ENCODE data around the gene OR2T8.

Gene OR2T8, protein sequence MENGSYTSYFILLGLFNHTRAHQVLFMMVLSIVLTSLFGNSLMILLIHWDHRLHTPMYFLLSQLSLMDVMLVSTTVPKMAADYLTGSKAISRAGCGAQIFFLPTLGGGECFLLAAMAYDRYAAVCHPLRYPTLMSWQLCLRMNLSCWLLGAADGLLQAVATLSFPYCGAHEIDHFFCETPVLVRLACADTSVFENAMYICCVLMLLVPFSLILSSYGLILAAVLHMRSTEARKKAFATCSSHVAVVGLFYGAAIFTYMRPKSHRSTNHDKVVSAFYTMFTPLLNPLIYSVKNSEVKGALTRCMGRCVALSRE

DNA sequence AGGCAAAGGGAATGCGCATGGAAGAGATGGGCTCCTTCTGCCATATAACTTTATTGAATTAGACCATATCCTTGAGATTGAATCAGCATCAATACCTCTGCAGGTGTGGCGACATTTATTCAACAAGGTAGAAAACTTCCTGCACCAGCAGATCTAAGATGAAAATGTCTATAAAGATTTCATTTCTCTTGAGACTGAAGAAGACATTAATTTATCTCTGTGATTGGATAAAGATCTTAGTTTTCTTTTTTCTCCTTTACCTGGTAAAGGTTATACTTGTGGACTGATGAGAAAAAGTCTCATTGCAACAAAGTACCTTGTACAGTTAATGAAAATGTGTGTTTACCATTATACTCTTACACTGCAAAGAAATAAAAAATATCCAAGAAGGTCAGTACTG, at the start of gene OR2T8:
Gene OR2T8, plus strand, starts transcription at position 301 of the 400 bp plus-strand sequence. CDS start 766 bp downstream, outside the sequence.
- H3K27ac Mint-ChIP-seq = no peak within 1 kb of the TSS
- H3K4me1 Mint-ChIP-seq = no peaks in the 10 kb centered on the region
- H3K9me3 Mint-ChIP-seq = no peaks in the 10 kb centered on the region
- ATAC-seq = no peak
- no peaks in the 10 kb centered on the region for H3K36me3 Mint-ChIP-seq
- H3K27me3 Mint-ChIP-seq = no peaks in the 10 kb centered on the region
- no peak within 1 kb of the TSS for H3K4me3 Mint-ChIP-seq

- Mint-ChIP-seq H3K27ac (no peak overlapping the region), H3K27me3 (peaks cover 9% of the 10 kb centered on the region), H3K36me3 (no peaks in the 10 kb centered on the region), H3K4me1 (no peaks in the 10 kb centered on the region), H3K4me3 (no peak overlapping the region), H3K9me3 (no peaks in the 10 kb centered on the region)
- no peak for ATAC-seq
Observed at GRCh38 chr1:247883346-247883745, 36.7 kb upstream of the OR2T8 start.

GRCh38 chr1:247884797-247885413, 35.1 kb upstream of the OR2T8 start:
- Mint-ChIP-seq H3K4me1 (no peaks in the 10 kb centered on the region), H3K4me3 (no peak overlapping the region), H3K9me3 (no peaks in the 10 kb centered on the region), H3K27me3 (peaks cover 2% of the 10 kb centered on the region), H3K36me3 (no peaks in the 10 kb centered on the region), H3K27ac (no peak overlapping the region)
- ATAC-seq = no peak

DNA sequence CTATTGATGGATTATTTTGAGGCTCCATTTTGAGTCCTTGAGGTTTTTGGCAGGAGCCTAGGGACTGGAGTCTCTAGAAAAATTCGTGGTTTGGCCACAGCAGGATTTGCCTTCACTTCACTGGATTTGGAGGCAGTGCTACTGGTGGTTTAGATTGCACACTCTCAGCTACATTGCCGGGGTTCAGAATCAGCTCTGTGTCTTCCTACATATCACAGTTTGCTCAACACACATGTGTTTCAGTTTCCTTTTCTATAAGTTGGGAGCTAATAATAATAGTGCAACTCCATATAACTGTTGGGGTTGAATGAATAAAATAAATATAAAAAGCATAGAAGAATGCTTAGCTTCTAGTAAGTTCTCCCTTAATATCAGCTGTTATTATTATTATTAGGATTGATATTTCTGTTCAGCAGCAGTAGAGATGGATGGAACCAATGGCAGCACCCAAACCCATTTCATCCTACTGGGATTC, 24.9 kb upstream of the OR2T8 start, which contains the start of gene OR2W3:
Gene OR2W3, plus strand, starts transcription at position 425 of the 475 bp plus-strand sequence. Its CDS starts 0 bp downstream, at position 425.
- Mint-ChIP-seq H3K36me3 (peaks cover 4% of the 10 kb centered on the region), H3K27me3 (no peaks in the 10 kb centered on the region), H3K9me3 (peaks cover 7% of the 10 kb centered on the region), H3K4me3 (no peak within 1 kb of the TSS), H3K4me1 (no peaks in the 10 kb centered on the region), H3K27ac (no peak within 1 kb of the TSS)
- no peak for ATAC-seq

DNA sequence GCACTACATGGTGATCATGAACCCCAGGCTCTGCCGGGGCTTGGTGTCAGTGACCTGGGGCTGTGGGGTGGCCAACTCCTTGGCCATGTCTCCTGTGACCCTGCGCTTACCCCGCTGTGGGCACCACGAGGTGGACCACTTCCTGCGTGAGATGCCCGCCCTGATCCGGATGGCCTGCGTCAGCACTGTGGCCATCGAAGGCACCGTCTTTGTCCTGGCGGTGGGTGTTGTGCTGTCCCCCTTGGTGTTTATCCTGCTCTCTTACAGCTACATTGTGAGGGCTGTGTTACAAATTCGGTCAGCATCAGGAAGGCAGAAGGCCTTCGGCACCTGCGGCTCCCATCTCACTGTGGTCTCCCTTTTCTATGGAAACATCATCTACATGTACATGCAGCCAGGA, 24.1 kb upstream of the OR2T8 start:
- peaks cover 7% of the 10 kb centered on the region for H3K9me3 Mint-ChIP-seq
- no peak overlapping the region for H3K4me3 Mint-ChIP-seq
- no peaks in the 10 kb centered on the region for H3K27me3 Mint-ChIP-seq
- no peak for ATAC-seq
- peaks cover 4% of the 10 kb centered on the region for H3K36me3 Mint-ChIP-seq
- H3K4me1 Mint-ChIP-seq = no peaks in the 10 kb centered on the region
- H3K27ac Mint-ChIP-seq = no peak overlapping the region

GRCh38 chr1:247904122-247904521, 15.9 kb upstream of the OR2T8 start:
- H3K27ac Mint-ChIP-seq = no peak overlapping the region
- no peak for ATAC-seq
- peaks cover 18% of the 10 kb centered on the region for H3K4me1 Mint-ChIP-seq
- H3K4me3 Mint-ChIP-seq = no peak overlapping the region
- H3K36me3 Mint-ChIP-seq = peaks cover 6% of the 10 kb centered on the region
- H3K27me3 Mint-ChIP-seq = peaks cover 10% of the 10 kb centered on the region
- peaks cover 17% of the 10 kb centered on the region for H3K9me3 Mint-ChIP-seq

- H3K4me3 Mint-ChIP-seq = no peak overlapping the region
- no peak overlapping the region for H3K27ac Mint-ChIP-seq
- peaks cover 10% of the 10 kb centered on the region for H3K27me3 Mint-ChIP-seq
- H3K36me3 Mint-ChIP-seq = peaks cover 6% of the 10 kb centered on the region
- H3K4me1 Mint-ChIP-seq = peaks cover 18% of the 10 kb centered on the region
- ATAC-seq = no peak
- H3K9me3 Mint-ChIP-seq = peaks cover 17% of the 10 kb centered on the region
Observed at GRCh38 chr1:247905181-247905580, 14.9 kb upstream of the OR2T8 start.

DNA sequence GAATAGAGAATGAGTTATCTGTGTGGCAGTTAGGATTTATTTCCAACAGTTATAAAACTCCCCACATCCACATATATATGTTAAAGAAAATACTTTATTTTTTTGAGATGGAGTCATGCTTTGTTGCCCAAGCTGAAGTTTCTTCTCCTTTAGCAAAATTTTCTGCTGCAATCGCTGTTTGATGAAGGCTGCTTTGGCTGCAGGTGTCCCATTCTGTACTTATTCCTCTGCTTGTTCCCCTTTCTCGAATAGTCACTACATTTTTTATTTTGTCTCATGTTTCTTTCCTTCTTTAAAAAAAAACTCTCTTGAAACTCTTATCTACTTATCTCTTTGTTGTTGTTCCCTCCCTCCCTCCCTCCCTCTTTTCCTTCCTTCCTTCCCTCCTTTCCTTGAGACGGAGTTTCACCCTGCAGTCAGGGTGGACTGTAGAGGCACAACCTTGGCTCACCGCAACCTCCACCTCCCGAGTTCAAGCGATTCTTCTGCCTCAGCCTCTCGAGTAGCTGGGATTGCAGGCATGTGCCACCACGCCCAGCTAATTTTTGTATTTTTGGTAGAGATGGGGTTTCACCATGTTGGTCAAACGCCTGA, 14.0 kb upstream of the OR2T8 start:
- H3K27me3 Mint-ChIP-seq = peaks cover 10% of the 10 kb centered on the region
- peak overlapping the region; percentile 65 for H3K4me3 Mint-ChIP-seq
- H3K9me3 Mint-ChIP-seq = peaks cover 17% of the 10 kb centered on the region
- no peak for ATAC-seq
- peaks cover 18% of the 10 kb centered on the region for H3K4me1 Mint-ChIP-seq
- peak overlapping the region; percentile 65 for H3K27ac Mint-ChIP-seq
- peaks cover 6% of the 10 kb centered on the region for H3K36me3 Mint-ChIP-seq

DNA sequence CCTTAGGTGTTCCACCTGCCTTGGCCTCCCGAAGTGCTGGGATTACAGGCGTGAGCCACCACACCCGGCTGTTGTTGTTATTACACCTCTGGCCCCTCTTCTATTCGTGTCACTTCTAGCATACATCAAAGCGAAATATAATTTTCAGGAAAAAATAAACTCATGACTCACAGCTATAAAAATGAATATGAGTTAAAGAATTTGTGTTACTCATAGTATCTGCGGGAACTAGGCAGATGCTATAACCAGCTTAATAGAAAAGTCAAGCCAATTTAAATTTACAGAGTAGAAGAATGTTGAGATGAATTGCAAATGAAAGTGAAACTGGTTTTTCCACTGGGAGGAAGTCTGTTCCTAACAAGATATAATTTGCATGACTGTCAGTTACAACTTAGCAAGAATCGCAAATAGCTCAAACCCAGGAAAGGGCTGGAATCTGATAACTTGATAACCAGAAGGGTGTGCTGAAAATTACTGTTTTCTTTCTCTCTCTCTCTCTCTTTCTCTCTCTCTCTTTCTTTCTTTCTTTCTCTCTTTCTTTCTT, 13.5 kb upstream of the OR2T8 start:
- H3K27me3 Mint-ChIP-seq = peaks cover 10% of the 10 kb centered on the region
- peaks cover 18% of the 10 kb centered on the region for H3K4me1 Mint-ChIP-seq
- H3K9me3 Mint-ChIP-seq = peaks cover 17% of the 10 kb centered on the region
- peaks cover 6% of the 10 kb centered on the region for H3K36me3 Mint-ChIP-seq
- peak overlapping the region; percentile 65 for H3K27ac Mint-ChIP-seq
- ATAC-seq = no peak
- H3K4me3 Mint-ChIP-seq = peak overlapping the region; percentile 74

GRCh38 chr1:247908766-247909165, 11.3 kb upstream of the OR2T8 start:
- Mint-ChIP-seq H3K4me1 (peaks cover 18% of the 10 kb centered on the region), H3K4me3 (no peak overlapping the region), H3K27ac (no peak overlapping the region), H3K27me3 (peaks cover 10% of the 10 kb centered on the region), H3K9me3 (peaks cover 17% of the 10 kb centered on the region), H3K36me3 (peaks cover 6% of the 10 kb centered on the region)
- no peak for ATAC-seq

GRCh38 chr1:247913786-247914185, 6.3 kb upstream of the OR2T8 start:
- H3K4me1 Mint-ChIP-seq = no peaks in the 10 kb centered on the region
- H3K4me3 Mint-ChIP-seq = no peak overlapping the region
- H3K27ac Mint-ChIP-seq = no peak overlapping the region
- H3K9me3 Mint-ChIP-seq = peaks cover 3% of the 10 kb centered on the region
- H3K27me3 Mint-ChIP-seq = no peaks in the 10 kb centered on the region
- no peak for ATAC-seq
- H3K36me3 Mint-ChIP-seq = no peaks in the 10 kb centered on the region

DNA sequence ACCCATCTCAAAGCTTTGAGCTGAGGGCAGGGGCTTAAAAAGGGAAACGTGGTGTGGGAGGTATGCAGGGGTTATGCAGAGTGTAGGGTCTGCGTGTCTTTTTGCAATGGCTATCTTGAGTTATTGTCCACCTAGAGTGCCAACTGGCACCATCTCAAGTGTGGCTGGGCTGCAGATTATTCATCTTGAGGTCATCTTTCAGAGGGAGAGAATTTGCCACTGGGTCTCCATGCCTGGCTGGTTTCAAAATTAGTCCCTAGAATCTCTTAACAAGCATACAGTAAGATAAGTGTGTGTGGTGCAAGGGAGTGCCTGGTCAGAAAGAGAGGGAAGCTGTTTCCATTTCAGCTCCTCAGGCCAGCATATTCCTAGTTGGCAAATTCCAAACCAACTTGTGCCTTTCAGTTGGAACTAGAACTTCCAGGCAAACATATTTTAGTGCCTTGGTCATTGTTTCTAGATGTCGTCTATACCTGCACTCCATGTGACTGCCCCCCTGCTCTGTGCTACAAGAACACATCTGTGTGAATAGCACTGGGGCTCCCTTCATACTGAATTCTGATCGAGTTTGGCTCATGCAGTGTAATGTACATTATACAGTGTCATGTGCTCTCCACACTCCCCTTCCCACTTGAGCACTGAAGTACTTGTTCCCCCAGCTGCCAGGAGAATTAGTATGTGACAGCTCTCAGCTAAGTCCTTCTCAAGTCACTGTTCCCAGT, 5.0 kb upstream of the OR2T8 start:
- no peaks in the 10 kb centered on the region for H3K9me3 Mint-ChIP-seq
- no peaks in the 10 kb centered on the region for H3K27me3 Mint-ChIP-seq
- H3K4me1 Mint-ChIP-seq = no peaks in the 10 kb centered on the region

GRCh38 chr1:247923941-247924340, 3.9 kb downstream of the OR2T8 start:
- Mint-ChIP-seq H3K27ac (no peak overlapping the region), H3K36me3 (no peaks in the 10 kb centered on the region), H3K4me3 (no peak overlapping the region), H3K4me1 (no peaks in the 10 kb centered on the region), H3K27me3 (no peaks in the 10 kb centered on the region), H3K9me3 (no peaks in the 10 kb centered on the region)
- ATAC-seq = no peak

More for the DNA sequence above, 5.0 kb upstream of the OR2T8 start:
- Mint-ChIP-seq H3K36me3 (no peaks in the 10 kb centered on the region), H3K27ac (no peak overlapping the region), H3K4me3 (no peak overlapping the region)
- ATAC-seq = no peak

DNA sequence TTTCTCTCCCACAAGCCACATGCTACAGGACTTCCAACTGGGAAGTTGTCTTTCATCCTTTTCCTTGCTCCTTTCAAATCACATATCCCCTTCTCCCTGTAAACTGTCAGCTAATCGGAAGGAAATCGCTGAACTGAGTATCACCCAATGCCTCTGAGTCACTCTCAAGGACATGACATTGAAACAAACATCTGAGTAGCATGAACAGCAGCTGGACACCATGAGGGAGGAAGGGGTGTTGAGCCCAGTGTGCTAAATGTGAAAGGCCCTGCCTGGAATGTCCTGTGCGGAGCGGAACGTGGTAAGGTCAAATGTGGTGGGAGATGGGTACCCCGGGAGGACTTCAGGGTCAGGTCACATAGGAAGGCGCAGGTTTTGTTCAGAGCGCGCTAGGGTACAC, 4.8 kb downstream of the OR2T8 start, which contains the start of gene OR2AJ1:
Gene OR2AJ1, plus strand, starts transcription at position 22 of the 400 bp plus-strand sequence. CDS start 8,880 bp downstream, outside the sequence.
- no peak within 1 kb of the TSS for H3K27ac Mint-ChIP-seq
- no peaks in the 10 kb centered on the region for H3K36me3 Mint-ChIP-seq
- no peaks in the 10 kb centered on the region for H3K9me3 Mint-ChIP-seq
- no peak within 1 kb of the TSS for H3K4me3 Mint-ChIP-seq
- H3K4me1 Mint-ChIP-seq = no peaks in the 10 kb centered on the region
- H3K27me3 Mint-ChIP-seq = no peaks in the 10 kb centered on the region
- ATAC-seq = no peak

DNA sequence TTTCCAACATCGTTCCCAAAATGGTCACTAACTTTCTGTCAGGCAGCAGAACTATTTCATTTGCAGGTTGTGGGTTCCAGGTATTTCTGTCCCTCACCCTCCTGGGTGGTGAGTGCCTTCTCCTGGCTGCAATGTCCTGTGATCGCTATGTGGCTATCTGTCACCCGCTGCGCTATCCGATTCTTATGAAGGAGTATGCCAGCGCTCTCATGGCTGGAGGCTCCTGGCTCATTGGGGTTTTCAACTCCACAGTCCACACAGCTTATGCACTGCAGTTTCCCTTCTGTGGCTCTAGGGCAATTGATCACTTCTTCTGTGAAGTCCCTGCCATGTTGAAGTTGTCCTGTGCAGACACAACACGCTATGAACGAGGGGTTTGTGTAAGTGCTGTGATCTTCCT, 13.9 kb downstream of the OR2T8 start:
- no peak for ATAC-seq
- Mint-ChIP-seq H3K9me3 (no peaks in the 10 kb centered on the region), H3K27me3 (peaks cover 14% of the 10 kb centered on the region), H3K4me3 (no peak overlapping the region), H3K27ac (no peak overlapping the region), H3K36me3 (no peaks in the 10 kb centered on the region), H3K4me1 (no peaks in the 10 kb centered on the region)

Data from stimulated activated memory B cell treated with anti-CD40 and anti-IgM and Interleukin-4, amounts not matched to agents 10 μg/mL and 1 μg/mL and 100 μg/mL, for 72 hours (primary cell).